Smooth muscle cell (in vitro differentiated cells): ENCODE results near the gene CASKIN2. TPM values are rescaled to one million over a fixed set of nuclear protein-coding genes. Genes with fewer than 3 reads are reported as not detected.

ENCODE experiments used
- DNase-seq: peaks from one replicate; lab custom pipeline; 2025; ENCODE audit not compliant: unreplicated experiment; lab: John Stamatoyannopoulos, UW
- H2AFZ ChIP-seq: fragments of 200-600 bp; sonication (generic); 2 replicates; pipeline ENCODE4 v1.6.0; 2016; ENCODE audit warnings: antibody characterized with exemption, low read depth, mild to moderate bottlenecking
- H3F3A ChIP-seq: fragments of 200-600 bp; sonication (generic); 2 replicates; pipeline ENCODE4 v1.6.0; 2017; ENCODE audit warnings: antibody characterized with exemption, low read depth
- H3K27ac ChIP-seq: fragments of 200-600 bp; sonication (generic); 2 replicates; pipeline ENCODE4 v1.5.1; 2016; ENCODE audit warnings: low read depth, mild to moderate bottlenecking
- H3K27me3 ChIP-seq: fragments of 200-600 bp; sonication (generic); 2 replicates; pipeline ENCODE4 v1.6.1; 2016; ENCODE audit warnings: low read depth, mild to moderate bottlenecking
- H3K36me3 ChIP-seq: fragments of 200-600 bp; sonication (generic); 2 replicates; pipeline ENCODE4 v1.5.1; 2016; ENCODE audit warnings: low read depth
- H3K4me1 ChIP-seq: fragments of 200-600 bp; sonication (generic); 2 replicates; pipeline ENCODE4 v1.5.1; 2016; ENCODE audit warnings: low read depth
- H3K4me2 ChIP-seq: fragments of 200-600 bp; sonication (generic); 2 replicates; pipeline ENCODE4 v1.6.0; 2016; ENCODE audit warnings: mild to moderate bottlenecking
- H3K4me3 ChIP-seq: fragments of 200-600 bp; sonication (generic); 2 replicates; pipeline ENCODE4 v1.5.1; 2016; ENCODE audit warnings: mild to moderate bottlenecking
- H3K79me2 ChIP-seq: fragments of 200-600 bp; sonication (generic); 2 replicates; pipeline ENCODE4 v1.6.0; 2016; ENCODE audit warnings: low read depth, mild to moderate bottlenecking
- H3K9ac ChIP-seq: fragments of 200-600 bp; sonication (generic); 2 replicates; pipeline ENCODE4 v1.6.0; 2016; ENCODE audit warnings: low read depth
- H3K9me3 ChIP-seq: fragments of 200-600 bp; sonication (generic); replicated peaks from 2 replicates; pipeline ENCODE4 v1.5.1; 2016; ENCODE audit warnings: low read depth
- H4K20me1 ChIP-seq: fragments of 200-600 bp; sonication (generic); 2 replicates; pipeline ENCODE4 v1.6.0; 2016; ENCODE audit warnings: low read depth
- CTCF ChIP-seq: fragments of 200-600 bp; sonication (generic); IDR thresholded peaks from 2 replicates; pipeline ENCODE4 v1.5.1; 2017; ENCODE audit warnings: borderline replicate concordance, mild to moderate bottlenecking, antibody characterized with exemption; ENCODE audit not compliant: insufficient read depth, poor library complexity, severe bottlenecking
- WGBS: methylation state at CpG from one replicate; pipeline ENCODE4 v1.1.7; 2016; ENCODE audit warnings: low lambda C conversion rate; 5-methylcytosine and 5-hydroxymethylcytosine counted together
- polyA plus RNA-seq: library from polyadenylated mRNA; unstranded; fragments of >200 nt; fragmentation: Nextera tagmentation; extraction: Ambion mirVana; gene quantifications from 2 replicates; pipeline ENCODE4 v1.2.1, GENCODE V29; 2016
- total RNA-seq: library from RNA; depleted of rRNA; stranded (reverse); fragments of >200 nt; gene quantifications from 2 replicates; pipeline ENCODE4 v1.2.3, GENCODE V29; 2014

The CASKIN2 gene
- total and polyA plus RNA-seq, 2 experiments from 2014 or later, result 2.6 to 8.0 TPM

GRCh38 chr17:75563063-75563758, 47.9 kb upstream of the CASKIN2 start:
- no peaks in the 10 kb centered on the region for H3K9me3 ChIP-seq
- H3K4me3 ChIP-seq, result no peak overlapping the region
- no peaks in the 10 kb centered on the region for H3K36me3 ChIP-seq
- H3K27ac ChIP-seq, result no peak overlapping the region
- no peak overlapping the region for H2AFZ ChIP-seq
- H3K79me2 ChIP-seq, result no peaks in the 10 kb centered on the region
- no peak for TF ChIP-seq CTCF
- no peaks in the 10 kb centered on the region for H3K4me1 ChIP-seq
- no peak for DNase-seq
- H4K20me1 ChIP-seq, result no peaks in the 10 kb centered on the region
- 94% methylated on average over 28 of the region's 28 CpGs for WGBS
- H3K27me3 ChIP-seq, result no peaks in the 10 kb centered on the region
- no peak overlapping the region for H3K9ac ChIP-seq
- no peak overlapping the region for H3K4me2 ChIP-seq
- H3F3A ChIP-seq, result no peaks in the 10 kb centered on the region

GRCh38 chr17:75561927-75562603, 46.7 kb upstream of the CASKIN2 start:
- WGBS, result 86% methylated on average over 5 of the region's 5 CpGs
- Histone ChIP-seq H3K9me3 (no peaks in the 10 kb centered on the region), H3K79me2 (no peaks in the 10 kb centered on the region), H3K4me2 (no peak overlapping the region), H3K27me3 (no peaks in the 10 kb centered on the region), H3K27ac (no peak overlapping the region), H3K36me3 (no peaks in the 10 kb centered on the region), H3K4me1 (no peaks in the 10 kb centered on the region), H3K9ac (no peak overlapping the region), H3F3A (no peaks in the 10 kb centered on the region), H2AFZ (no peak overlapping the region), H3K4me3 (no peak overlapping the region), H4K20me1 (no peaks in the 10 kb centered on the region)
- TF ChIP-seq CTCF, result no peak
- DNase-seq, result no peak

- Histone ChIP-seq H3K4me1 (no peaks in the 10 kb centered on the region), H3K27ac (no peak overlapping the region), H3K4me3 (no peak overlapping the region), H3F3A (no peaks in the 10 kb centered on the region), H3K9ac (no peak overlapping the region), H2AFZ (no peak overlapping the region), H3K9me3 (no peaks in the 10 kb centered on the region), H3K27me3 (no peaks in the 10 kb centered on the region), H3K4me2 (no peak overlapping the region), H3K36me3 (no peaks in the 10 kb centered on the region), H3K79me2 (no peaks in the 10 kb centered on the region), H4K20me1 (no peaks in the 10 kb centered on the region)
- WGBS, result 92% methylated on average over 9 of the region's 9 CpGs
- no peak for TF ChIP-seq CTCF
- DNase-seq, result no peak
These were observed 44.7 kb upstream of the CASKIN2 start for GRCh38 chr17:75559958-75560533.
